ENCODE results near the gene HSPA4.
"Not testable (repeated sequence)": the region's sequence is repeated elsewhere in the genome, so short reads cannot be mapped to it uniquely, and the experiment has no call there.

Gene HSPA4

GRCh38 chr5:133051061-133051541 is 712 bp upstream of the HSPA4 start:
- DNase-seq: no peak

GRCh38 chr5:133052317-133053175 is 733 bp downstream of the HSPA4 start:
- no peak for DNase-seq

GRCh38 chr5:133053448-133053847 is 1.6 kb downstream of the HSPA4 start:
- no peak for DNase-seq

GRCh38 chr5:133054697-133055471 is 3.1 kb downstream of the HSPA4 start:
- DNase-seq: no peak

GRCh38 chr5:133056891-133057290 is 5.1 kb downstream of the HSPA4 start:
- no peak for DNase-seq

GRCh38 chr5:133059621-133060020 is 7.8 kb downstream of the HSPA4 start:
- DNase-seq: no peak

GRCh38 chr5:133062276-133062675 is 10.5 kb downstream of the HSPA4 start:
- DNase-seq: no peak

GRCh38 chr5:133063965-133064364 is 12.2 kb downstream of the HSPA4 start:
- DNase-seq: no peak

GRCh38 chr5:133065471-133065870 is 13.7 kb downstream of the HSPA4 start:
- DNase-seq: no peak

- no peak for DNase-seq
These were observed 14.2 kb downstream of the HSPA4 start for GRCh38 chr5:133066045-133066444.

- DNase-seq: no peak
These were observed 20.2 kb downstream of the HSPA4 start for GRCh38 chr5:133072021-133072420.

GRCh38 chr5:133075572-133076536 is 24.0 kb downstream of the HSPA4 start:
- DNase-seq: no peak

- no peak for DNase-seq
These were observed 27.2 kb downstream of the HSPA4 start for GRCh38 chr5:133079048-133079447.

- DNase-seq: no peak
These were observed 29.2 kb downstream of the HSPA4 start for GRCh38 chr5:133081036-133081435.

- DNase-seq: no peak
These were observed 29.9 kb downstream of the HSPA4 start for GRCh38 chr5:133081703-133082102.

GRCh38 chr5:133082128-133082527 is 30.3 kb downstream of the HSPA4 start:
- no peak for DNase-seq

- DNase-seq: no peak
These were observed 32.1 kb downstream of the HSPA4 start for GRCh38 chr5:133083901-133084300.

- DNase-seq: not testable (repeated sequence)
These were observed 33.4 kb downstream of the HSPA4 start for GRCh38 chr5:133085171-133085570.

GRCh38 chr5:133086366-133086875 is 34.6 kb downstream of the HSPA4 start:
- DNase-seq: no peak

GRCh38 chr5:133088064-133088463 is 36.3 kb downstream of the HSPA4 start:
- DNase-seq: no peak

GRCh38 chr5:133091034-133091433 is 39.2 kb downstream of the HSPA4 start:
- no peak for DNase-seq

GRCh38 chr5:133106343-133106742 is 54.5 kb downstream of the HSPA4 start:
- no peak for DNase-seq
